CD4-positive, alpha-beta memory T cell (primary cell): ENCODE results near the gene JAKMIP1. TPM values are rescaled to one million over a fixed set of nuclear protein-coding genes. Genes with fewer than 3 reads are reported as not detected.
A peak's percentile ranks its signal among the peaks of the same experiment; 100 is the strongest.

Source experiments
- CTCF ChIA-PET: fragments of 350-600 bp; sonication (Branson Sonifier 250); formaldehyde crosslinking; loops from one replicate; lab custom pipeline; 2021; ENCODE audit warnings: inconsistent platforms; ENCODE audit not compliant: partially characterized antibody; lab: Charles Lee
- POLR2A ChIA-PET: fragments of 350-600 bp; sonication (Branson Sonifier 250); formaldehyde crosslinking; loops from one replicate; lab custom pipeline; 2021; ENCODE audit not compliant: partially characterized antibody; lab: Charles Lee
- DNase-seq, 5 donors: peaks; one replicate each; pipeline versions ENCODE4 v3.0.0 to v3.0.0-alpha.2; 2020 to 2022; ENCODE audit warnings: mixed read lengths in 1 of 5
- H3K27ac ChIP-seq: one replicate; pipeline ENCODE4 v1.7.0; 2013; ENCODE audit warnings: low read depth, low read length
- H3K27me3 ChIP-seq: 2 replicates; pipeline ENCODE4 v1.7.0; 2013; ENCODE audit warnings: mild to moderate bottlenecking, low read length, moderate library complexity; ENCODE audit not compliant: insufficient read depth
- H3K36me3 ChIP-seq: 2 replicates; pipeline ENCODE4 v1.7.0; 2013; ENCODE audit warnings: mild to moderate bottlenecking, low read length, moderate library complexity; ENCODE audit not compliant: insufficient read depth
- H3K4me1 ChIP-seq: 2 replicates; pipeline ENCODE4 v1.7.0; 2013; ENCODE audit warnings: mild to moderate bottlenecking, low read length, moderate library complexity; ENCODE audit not compliant: insufficient read depth
- H3K4me3 ChIP-seq, 2 donors: one replicate each; pipeline ENCODE4 v1.7.0; 2013; ENCODE audit warnings: low read length in 2 of 2, mild to moderate bottlenecking in 1 of 2
- H3K9me3 ChIP-seq, 2 donors: one replicate each; pipeline ENCODE4 v1.7.0; 2013; ENCODE audit warnings: low read length in 2 of 2, control low read depth in 1 of 2; ENCODE audit not compliant: control insufficient read depth in 1 of 2
- H3K27ac Mint-ChIP-seq, 7 donors: one replicate each; pipeline ENCODE4 v1.8.0; 2020 to 2021; ENCODE audit warnings: mixed read lengths in 7 of 7, mild to moderate bottlenecking in 6 of 7, inconsistent platforms in 3 of 7, moderate library complexity in 3 of 7
- H3K27me3 Mint-ChIP-seq, 2 donors: one replicate each; pipeline ENCODE4 v1.8.0; 2020 to 2021; ENCODE audit warnings: mixed read lengths in 2 of 2
- H3K36me3 Mint-ChIP-seq, 2 donors: one replicate each; pipeline ENCODE4 v1.8.0; 2020 to 2021; ENCODE audit warnings: mixed read lengths in 2 of 2, inconsistent platforms in 1 of 2, mild to moderate bottlenecking in 1 of 2
- H3K4me1 Mint-ChIP-seq, 4 donors: one replicate each; pipeline ENCODE4 v1.8.0; 2020 to 2021; ENCODE audit warnings: mixed read lengths in 4 of 4, mild to moderate bottlenecking in 1 of 4
- H3K4me3 Mint-ChIP-seq, 8 donors: one replicate each; pipeline ENCODE4 v1.8.0; 2020 to 2021; ENCODE audit warnings: mixed read lengths in 8 of 8, mild to moderate bottlenecking in 7 of 8, moderate library complexity in 6 of 8, inconsistent platforms in 3 of 8
- H3K9me3 Mint-ChIP-seq, 8 donors: one replicate each; pipeline ENCODE4 v1.8.0; 2020 to 2021; ENCODE audit warnings: mixed read lengths in 8 of 8, mild to moderate bottlenecking in 5 of 8, inconsistent platforms in 3 of 8, moderate library complexity in 1 of 8
- intact Hi-C: fragments of 100-400 bp; cut with micrococcal nuclease; formaldehyde crosslinking; loops from one replicate; pipeline ENCODE4 v1.15.1; 2023
- polyA plus RNA-seq, 2 donors: library from polyadenylated mRNA; unstranded; fragments of 300-500 nt; fragmentation: Illumina TruSeq; gene quantifications; one replicate each; pipeline ENCODE4 v1.2.3, GENCODE V29; 2021
- total RNA-seq, 2 experiments: library from RNA; stranded (reverse); gene quantifications; one replicate each; pipeline ENCODE4 v1.2.3, GENCODE V29; 2021

JAKMIP1 gene
- total and polyA plus RNA-seq, 4 experiments from 2014 or later: 2.5 to 11.5 (median 3.3) TPM

- H3K4me1 Mint-ChIP-seq: no peaks in the 10 kb centered on the region
- no peaks in the 10 kb centered on the region for H3K9me3 ChIP-seq
- CTCF ChIA-PET: no interaction called here
- no peak overlapping the region for H3K4me3 ChIP-seq
- no peak for DNase-seq
- no peaks in the 10 kb centered on the region for H3K27me3 Mint-ChIP-seq
- no peaks in the 10 kb centered on the region for H3K4me1 ChIP-seq
- H3K27ac ChIP-seq: no peak overlapping the region
- no peaks in the 10 kb centered on the region for H3K27me3 ChIP-seq
- POLR2A ChIA-PET: no interaction called here
- H3K27ac Mint-ChIP-seq: no peak overlapping the region
- peaks cover 0 to 5% of the 10 kb centered on the region in 2 donors for H3K36me3 Mint-ChIP-seq
- intact Hi-C loops: no loop called here
- no peaks in the 10 kb centered on the region for H3K36me3 ChIP-seq
- no peak overlapping the region for H3K4me3 Mint-ChIP-seq
- no peaks in the 10 kb centered on the region for H3K9me3 Mint-ChIP-seq
Measured at GRCh38 chr4:6030679-6031078, 169.7 kb downstream of the JAKMIP1 start.

GRCh38 chr4:6029254-6029653 lies 171.1 kb downstream of the JAKMIP1 start:
- intact Hi-C loops: no loop called here
- H3K36me3 ChIP-seq: no peaks in the 10 kb centered on the region
- no peak overlapping the region for H3K27ac ChIP-seq
- no peak overlapping the region for H3K4me3 ChIP-seq
- H3K9me3 Mint-ChIP-seq: no peaks in the 10 kb centered on the region
- H3K27me3 ChIP-seq: no peaks in the 10 kb centered on the region
- H3K36me3 Mint-ChIP-seq: peaks cover 0 to 2% of the 10 kb centered on the region in 2 donors
- no peak for DNase-seq
- no peaks in the 10 kb centered on the region for H3K4me1 Mint-ChIP-seq
- H3K4me3 Mint-ChIP-seq: no peak overlapping the region
- H3K4me1 ChIP-seq: no peaks in the 10 kb centered on the region
- H3K9me3 ChIP-seq: no peaks in the 10 kb centered on the region
- POLR2A ChIA-PET: no interaction called here
- CTCF ChIA-PET: interaction anchor here (1.5 kb wide), 1 partner anchor 8 kb away, joined by 4 read pairs; no protein-coding TSS in a partner anchor
- H3K27ac Mint-ChIP-seq: no peak overlapping the region
- no peaks in the 10 kb centered on the region for H3K27me3 Mint-ChIP-seq

- ChIA-PET CTCF (no interaction called here), POLR2A (interaction anchor here (1.0 kb wide), 1 partner anchor 17 kb away, joined by 3 read pairs; no protein-coding TSS in a partner anchor)
- intact Hi-C loops: no loop called here
- Mint-ChIP-seq H3K36me3 (peaks cover 0 to 2% of the 10 kb centered on the region in 2 donors), H3K27me3 (no peaks in the 10 kb centered on the region), H3K27ac (no peak overlapping the region), H3K4me1 (no peaks in the 10 kb centered on the region), H3K4me3 (no peak overlapping the region), H3K9me3 (no peaks in the 10 kb centered on the region)
- Histone ChIP-seq H3K4me1 (no peaks in the 10 kb centered on the region), H3K27me3 (no peaks in the 10 kb centered on the region), H3K27ac (no peak overlapping the region), H3K9me3 (no peaks in the 10 kb centered on the region), H3K4me3 (no peak overlapping the region), H3K36me3 (no peaks in the 10 kb centered on the region)
- DNase-seq: no peak
Measured at GRCh38 chr4:6028168-6028567, 172.2 kb downstream of the JAKMIP1 start.

- Histone ChIP-seq H3K27me3 (no peaks in the 10 kb centered on the region), H3K9me3 (no peaks in the 10 kb centered on the region), H3K4me3 (no peak overlapping the region), H3K27ac (no peak overlapping the region), H3K36me3 (no peaks in the 10 kb centered on the region), H3K4me1 (no peaks in the 10 kb centered on the region)
- Mint-ChIP-seq H3K27me3 (no peaks in the 10 kb centered on the region), H3K4me3 (no peak overlapping the region), H3K27ac (no peak overlapping the region), H3K36me3 (peaks cover 0 to 2% of the 10 kb centered on the region in 2 donors), H3K4me1 (no peaks in the 10 kb centered on the region), H3K9me3 (no peaks in the 10 kb centered on the region)
- ChIA-PET CTCF (no interaction called here), POLR2A (no interaction called here)
- no peak for DNase-seq
- intact Hi-C loops: no loop called here
Measured at GRCh38 chr4:6027392-6027791, 173.0 kb downstream of the JAKMIP1 start.

GRCh38 chr4:6024313-6024960 lies 175.9 kb downstream of the JAKMIP1 start:
- DNase-seq: no peak
- Mint-ChIP-seq H3K27ac (no peak overlapping the region), H3K27me3 (peaks cover 0 to 1% of the 10 kb centered on the region in 2 donors), H3K9me3 (no peaks in the 10 kb centered on the region), H3K36me3 (peaks cover 0 to 2% of the 10 kb centered on the region in 2 donors), H3K4me1 (no peaks in the 10 kb centered on the region), H3K4me3 (no peak overlapping the region)
- ChIA-PET CTCF (no interaction called here), POLR2A (no interaction called here)
- Histone ChIP-seq H3K4me1 (no peaks in the 10 kb centered on the region), H3K36me3 (no peaks in the 10 kb centered on the region), H3K4me3 (no peak overlapping the region), H3K27me3 (no peaks in the 10 kb centered on the region), H3K27ac (no peak overlapping the region), H3K9me3 (no peaks in the 10 kb centered on the region)
- intact Hi-C loops: no loop called here

- Histone ChIP-seq H3K4me3 (no peak overlapping the region), H3K4me1 (no peaks in the 10 kb centered on the region), H3K9me3 (no peaks in the 10 kb centered on the region), H3K27me3 (no peaks in the 10 kb centered on the region), H3K27ac (no peak overlapping the region), H3K36me3 (no peaks in the 10 kb centered on the region)
- ChIA-PET CTCF (no interaction called here), POLR2A (no interaction called here)
- Mint-ChIP-seq H3K36me3 (peaks cover 0 to 1% of the 10 kb centered on the region in 2 donors), H3K4me3 (no peak overlapping the region), H3K27me3 (peaks cover 0 to 3% of the 10 kb centered on the region in 2 donors), H3K27ac (peak overlapping the region in 1 of 7 donors; percentile 62), H3K4me1 (peaks cover 0 to 1% (median under 1%) of the 10 kb centered on the region in 4 donors), H3K9me3 (peaks cover 0 to 1% (median 0%) of the 10 kb centered on the region in 8 donors)
- intact Hi-C loops: no loop called here
- DNase-seq: no peak
Measured at GRCh38 chr4:6023731-6024130, 176.6 kb downstream of the JAKMIP1 start.

GRCh38 chr4:6022607-6023288 lies 177.6 kb downstream of the JAKMIP1 start:
- H3K4me1 ChIP-seq: no peaks in the 10 kb centered on the region
- no peak for DNase-seq
- peaks cover 0 to 3% of the 10 kb centered on the region in 2 donors for H3K27me3 Mint-ChIP-seq
- H3K4me1 Mint-ChIP-seq: peaks cover 0 to 1% (median under 1%) of the 10 kb centered on the region in 4 donors
- no peaks in the 10 kb centered on the region for H3K9me3 ChIP-seq
- H3K9me3 Mint-ChIP-seq: peaks cover 0 to 1% (median 0%) of the 10 kb centered on the region in 8 donors
- no peaks in the 10 kb centered on the region for H3K36me3 ChIP-seq
- CTCF ChIA-PET: no interaction called here
- POLR2A ChIA-PET: no interaction called here
- intact Hi-C loops: no loop called here
- no peak overlapping the region for H3K4me3 Mint-ChIP-seq
- no peak overlapping the region for H3K27ac ChIP-seq
- no peaks in the 10 kb centered on the region for H3K27me3 ChIP-seq
- H3K27ac Mint-ChIP-seq: no peak overlapping the region
- no peaks in the 10 kb centered on the region for H3K36me3 Mint-ChIP-seq
- no peak overlapping the region for H3K4me3 ChIP-seq
